HS-27A (cell line): ENCODE data around the gene RIMS4.
A peak's percentile ranks its signal among the peaks of the same experiment; 100 is the strongest.

Experiments used
- DNase-seq: peaks from one replicate; pipeline ENCODE4 v3.0.0-alpha.2; 2012; ENCODE audit warnings: low read depth, missing footprints

RIMS4 gene

GRCh38 chr20:44762466-44763140, 47.7 kb downstream of the RIMS4 start:
- DNase-seq, result no peak

GRCh38 chr20:44761423-44761822, 48.9 kb downstream of the RIMS4 start:
- no peak for DNase-seq

GRCh38 chr20:44759595-44759994, 50.8 kb downstream of the RIMS4 start:
- DNase-seq, result no peak

DNA sequence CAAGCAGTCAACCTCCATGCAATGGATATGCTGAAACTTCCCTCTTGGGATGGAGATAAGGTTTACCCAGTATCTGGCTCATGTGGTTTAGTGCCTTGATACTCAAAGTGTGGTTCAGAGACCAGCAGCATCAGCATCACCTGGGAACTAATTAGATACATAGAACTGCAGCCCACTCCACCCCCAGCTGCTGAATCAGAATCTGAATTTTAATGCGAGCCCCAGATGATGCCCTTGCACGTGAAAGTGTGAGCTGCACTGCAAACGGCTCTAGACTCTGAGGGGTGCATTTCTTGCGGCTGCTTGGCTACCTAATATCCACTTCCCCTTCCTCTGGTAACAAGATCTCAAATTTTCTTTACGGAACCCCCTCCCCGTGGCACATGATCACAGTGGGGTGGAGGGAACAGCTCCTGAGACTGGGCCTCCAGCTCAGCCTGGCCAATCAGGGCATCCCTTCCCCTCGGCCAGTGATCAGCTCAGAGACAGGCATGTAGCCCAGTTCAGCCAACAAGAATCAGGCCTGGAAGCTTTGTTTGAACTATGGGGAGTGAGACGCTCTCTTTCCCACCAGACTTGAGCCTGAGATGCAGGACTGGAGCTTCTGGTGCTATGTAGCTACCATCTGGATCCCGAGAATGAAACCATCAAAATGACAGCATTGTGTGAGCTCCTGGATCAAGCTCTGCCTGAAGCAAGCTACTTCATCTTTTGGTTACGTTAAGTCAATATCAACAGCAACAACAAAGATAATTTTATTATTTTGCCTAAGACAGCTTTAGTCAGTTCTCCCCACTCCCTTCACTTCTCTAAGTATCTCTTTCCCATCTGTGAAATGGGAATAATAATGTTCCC, 51.9 kb downstream of the RIMS4 start:
- no peak for DNase-seq

- DNase-seq, result no peak
These were observed 53.4 kb downstream of the RIMS4 start for GRCh38 chr20:44756956-44757355.

DNA sequence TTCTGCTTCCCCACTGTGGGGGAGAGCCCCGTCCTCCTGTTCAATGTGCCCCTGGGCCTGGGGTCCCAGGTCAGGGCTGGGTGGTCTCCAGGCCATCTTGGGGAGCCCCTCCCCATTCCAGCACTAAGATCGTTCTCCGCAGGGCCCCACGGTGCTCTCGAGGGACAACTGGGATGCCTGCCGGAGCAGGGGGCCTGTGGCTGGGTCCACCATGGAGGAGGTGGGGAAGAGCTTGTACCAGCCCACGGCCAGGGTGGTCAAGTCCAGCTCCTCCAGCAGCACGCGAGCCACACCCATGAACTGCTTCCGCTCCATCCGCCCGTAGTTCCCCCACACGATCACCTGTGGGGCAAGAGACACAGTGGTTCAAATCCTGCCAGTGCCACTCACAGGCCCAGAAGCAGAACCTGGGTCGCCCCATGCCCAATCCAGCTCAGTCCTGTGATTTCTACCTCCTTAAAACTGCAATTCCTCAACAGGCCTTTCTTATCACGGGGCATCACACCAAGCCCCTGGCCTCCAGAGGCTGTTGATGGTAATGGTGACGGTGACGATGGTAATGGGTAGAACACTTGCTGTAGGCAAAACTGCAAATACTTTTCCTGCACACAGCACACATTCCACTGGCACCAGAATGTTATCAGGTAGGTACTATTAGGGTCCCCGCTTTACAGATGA, 54.2 kb downstream of the RIMS4 start:
- no peak for DNase-seq

DNA sequence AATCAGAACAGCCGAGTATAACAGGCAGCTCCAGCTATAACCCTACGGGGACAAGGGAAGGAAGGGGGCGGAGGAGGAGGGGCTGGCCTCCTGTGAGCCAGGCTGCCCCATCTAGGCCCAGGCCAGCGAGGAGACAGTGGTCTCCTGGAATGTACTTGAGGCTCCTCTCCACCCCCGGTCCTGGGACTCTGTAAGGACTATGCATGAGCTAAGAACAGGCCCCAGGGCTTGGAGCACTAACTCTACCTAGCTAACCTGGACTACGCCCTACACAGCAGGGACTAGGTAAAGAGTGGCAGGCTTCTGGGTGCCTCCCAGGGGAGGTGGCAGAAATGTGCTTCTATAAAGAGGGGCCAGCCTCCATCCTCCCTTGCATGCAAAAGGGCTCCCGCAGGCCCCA, 55.8 kb downstream of the RIMS4 start:
- DNase-seq, result no peak

- no peak for DNase-seq
These were observed 58.0 kb downstream of the RIMS4 start for GRCh38 chr20:44752099-44752931.

GRCh38 chr20:44750081-44750805, 60.1 kb downstream of the RIMS4 start:
- no peak for DNase-seq

DNA sequence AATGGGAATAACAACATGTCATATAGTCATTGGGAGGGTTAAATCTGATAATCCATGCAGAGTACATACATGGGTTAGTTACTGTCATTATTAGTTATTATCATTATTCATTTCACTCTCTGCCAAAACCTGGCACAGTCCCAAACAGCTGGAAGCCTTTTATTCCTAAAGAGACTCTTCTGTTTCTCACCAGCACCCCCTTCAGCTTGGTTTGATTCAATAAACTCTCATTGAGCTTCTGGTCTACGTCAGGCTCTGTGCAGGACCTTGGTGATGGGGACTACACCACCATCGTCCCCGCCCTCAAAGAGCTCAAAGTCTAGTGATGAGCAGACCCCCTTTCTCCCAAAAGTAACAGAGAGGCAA, 62.4 kb downstream of the RIMS4 start:
- DNase-seq, result no peak

GRCh38 chr20:44747166-44748004, 63.0 kb downstream of the RIMS4 start:
- DNase-seq, result peak; percentile 70

DNA sequence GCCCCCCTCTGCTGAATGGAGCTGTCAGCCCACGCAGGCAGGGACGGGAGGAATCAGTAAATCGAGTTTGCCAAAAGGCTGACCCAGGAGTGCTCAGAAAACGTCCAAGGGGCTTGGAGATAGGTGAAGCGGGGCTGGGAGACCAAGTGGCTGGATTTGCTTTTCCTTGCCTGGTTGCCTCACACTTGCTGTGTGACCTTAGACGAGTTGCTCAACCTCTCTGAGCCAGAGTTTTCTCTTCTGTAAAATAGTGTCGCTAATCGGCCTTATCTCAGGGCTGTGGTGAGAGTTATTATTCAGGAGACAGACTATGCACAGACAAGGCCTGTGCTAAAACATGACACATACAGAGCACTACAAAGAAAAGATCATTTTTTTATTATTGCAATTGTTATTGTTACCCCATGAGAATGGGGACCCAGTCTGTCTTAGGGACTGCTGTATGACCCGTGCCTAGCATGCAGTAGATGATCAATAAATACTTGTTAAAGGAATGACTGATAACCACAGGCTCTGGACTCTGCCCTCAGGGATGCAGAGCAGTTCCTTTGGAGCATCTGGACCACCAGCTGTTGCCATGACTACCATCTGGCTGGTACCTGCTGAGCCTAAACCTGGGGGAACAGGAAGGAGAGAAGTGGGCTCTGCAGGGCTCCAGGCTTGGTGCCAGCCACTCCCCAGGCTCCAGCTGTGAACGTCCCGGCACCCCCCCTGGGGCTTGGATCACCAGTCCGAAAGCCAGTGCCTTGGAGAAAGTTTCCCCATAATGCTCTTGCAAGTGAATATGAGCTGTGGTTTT, 63.8 kb downstream of the RIMS4 start:
- no peak for DNase-seq

GRCh38 chr20:44745598-44746366, 64.6 kb downstream of the RIMS4 start, which contains the start of gene KCNK15:
Gene KCNK15 (plus strand): TSS chr20:44745865. CDS start chr20:44745911, 46 bp downstream.
- DNase-seq, result no peak

- no peak for DNase-seq
These were observed 65.2 kb downstream of the RIMS4 start for GRCh38 chr20:44745122-44745597.

DNA sequence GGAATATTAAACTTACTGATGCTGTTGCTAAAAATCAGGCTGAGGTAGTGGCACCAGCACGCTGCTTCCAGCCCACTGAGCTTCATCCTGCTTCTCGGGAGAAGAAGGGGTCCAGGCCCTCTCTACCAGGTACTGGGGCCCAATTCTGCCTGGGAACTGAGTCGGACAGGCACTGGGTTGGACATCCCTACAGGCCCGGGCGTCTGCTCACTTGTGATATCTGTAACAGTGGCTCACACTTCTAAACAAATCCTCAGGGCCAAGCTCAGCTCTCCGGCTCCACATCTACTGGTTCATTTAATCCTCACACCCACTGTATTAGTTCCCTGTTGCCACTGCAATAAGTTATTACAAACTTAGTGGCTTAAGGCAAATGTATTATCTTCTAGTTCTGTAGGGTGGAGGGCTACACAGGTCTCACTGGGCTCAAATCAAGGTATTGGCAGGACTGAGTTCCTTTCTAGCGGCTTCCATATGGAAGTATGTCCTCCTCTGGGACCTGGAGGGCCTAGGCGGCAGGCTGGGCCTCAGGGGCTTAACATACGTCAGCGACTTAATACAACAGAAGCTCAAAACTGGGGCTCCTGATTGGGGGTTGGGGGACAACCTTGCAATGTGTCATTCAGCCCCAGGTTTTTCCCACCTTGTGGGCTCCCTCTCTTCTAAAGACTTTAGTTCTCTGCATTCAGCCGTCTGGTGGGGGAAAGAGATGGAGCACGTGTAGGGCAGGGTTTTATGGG, 66.3 kb downstream of the RIMS4 start:
- no peak for DNase-seq

GRCh38 chr20:44743080-44743701, 67.2 kb downstream of the RIMS4 start:
- no peak for DNase-seq

- no peak for DNase-seq
These were observed 67.9 kb downstream of the RIMS4 start for GRCh38 chr20:44742304-44743079.
